Vagina (tissue), 2 donors: Measurements from ENCODE around the gene EXD3. TPM values are rescaled to one million over a fixed set of nuclear protein-coding genes. Genes with fewer than 3 reads are reported as not detected.

Source experiments
- DNase-seq, 2 donors: peaks; one replicate each; pipeline ENCODE4 v3.0.0-alpha.2; 2017; ENCODE audit errors: extremely low spot score in 2 of 2
- H3K27ac ChIP-seq: fragments of 200-600 bp; sonication (generic); one replicate; pipeline ENCODE4 v1.5.1; 2019
- H3K27me3 ChIP-seq: fragments of 200-600 bp; sonication (generic); one replicate; pipeline ENCODE4 v1.5.1; 2019
- H3K36me3 ChIP-seq, 2 donors: fragments of 200-600 bp; sonication (generic); one replicate each; pipeline ENCODE4 v1.5.1; 2017 to 2019
- H3K4me1 ChIP-seq: fragments of 200-600 bp; sonication (generic); one replicate; pipeline ENCODE4 v1.5.1; 2019
- H3K4me3 ChIP-seq, 2 donors: fragments of 200-600 bp; sonication (generic); 1 replicate in 1 of 2; 2 replicates in 1 of 2; pipeline ENCODE4 v1.5.1; 2016 to 2019
- H3K9me3 ChIP-seq: fragments of 200-600 bp; sonication (generic); one replicate; pipeline ENCODE4 v1.5.1; 2019
- POLR2A ChIP-seq, 2 donors: fragments of 450-650 bp; IDR thresholded peaks; one replicate each; pipeline ENCODE4 v1.6.1; 2017; ENCODE audit warnings: antibody characterized with exemption in 2 of 2, mild to moderate bottlenecking in 2 of 2, moderate library complexity in 2 of 2
- POLR2AphosphoS5 ChIP-seq, 2 donors: sonication (generic); formaldehyde crosslinking; IDR thresholded peaks; one replicate each; pipeline ENCODE4 v1.9.0; 2017; ENCODE audit warnings: antibody characterized with exemption in 2 of 2, mild to moderate bottlenecking in 2 of 2, low read depth in 1 of 2; ENCODE audit not compliant: insufficient read depth in 1 of 2
- intact Hi-C: fragments of 100-400 bp; cut with DNase I; formaldehyde crosslinking; loops from one replicate; pipeline ENCODE4 v1.15.1; 2023
- total RNA-seq: library from RNA; depleted of rRNA; stranded (reverse); fragments of >200 nt; gene quantifications from one replicate; pipeline ENCODE4 v1.2.3, GENCODE V29; 2016
- TF ChIP-seq, protein P1 (sequence below), 3 experiments: fragments of 450-650 bp in 2 of 3; fragments of 200-600 bp in 1 of 3; sonication (generic) in 1 of 3; IDR thresholded peaks; one replicate each; pipeline ENCODE4 v1.5.1; 2017 to 2019; ENCODE audit warnings: antibody characterized with exemption in 3 of 3, mild to moderate bottlenecking in 2 of 3, moderate library complexity in 2 of 3

Gene EXD3
- total RNA-seq, 1 donor from 2014 or later = 35.6 TPM

DNA sequence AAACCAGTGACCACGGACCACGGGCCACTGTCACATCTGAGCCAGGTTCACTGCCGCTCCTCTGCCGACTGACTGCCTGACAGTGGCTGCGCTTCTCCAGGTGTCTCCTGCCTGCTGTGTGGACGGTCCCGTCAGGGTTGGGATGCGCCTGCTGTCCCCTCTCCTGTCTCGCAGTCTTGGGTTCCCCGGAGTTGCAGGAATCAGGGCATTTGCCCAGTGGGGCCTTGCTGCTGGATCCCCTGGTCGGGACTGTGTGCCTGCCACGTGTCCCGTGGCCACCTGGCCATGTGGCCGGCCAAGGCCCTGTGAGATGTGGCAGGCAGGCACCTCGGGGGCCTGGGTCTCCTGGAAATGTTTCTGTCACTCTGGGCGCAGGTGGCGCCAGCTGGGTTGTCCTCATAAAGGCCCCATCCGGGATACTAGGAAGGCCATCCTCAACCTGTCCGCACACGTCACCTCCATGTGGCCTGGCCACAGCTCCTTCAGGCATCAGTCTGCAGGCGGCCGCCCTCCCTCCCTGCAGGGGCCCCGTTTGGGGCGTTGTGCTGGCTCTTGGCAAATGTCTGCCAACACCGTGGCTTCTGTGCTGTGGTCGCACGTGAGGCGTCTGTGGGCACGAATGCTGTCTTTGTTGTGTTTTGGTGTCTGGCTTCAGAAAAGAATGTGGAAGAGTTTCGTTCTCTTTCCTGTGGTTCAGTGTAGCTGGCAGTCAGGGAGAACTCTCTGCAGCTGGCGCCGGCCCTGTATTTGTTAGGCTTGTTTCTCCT, 151.8 kb downstream of the EXD3 start:
- H3K4me3 ChIP-seq = no peak overlapping the region
- no peaks in the 10 kb centered on the region for H3K9me3 ChIP-seq
- TF ChIP-seq, protein P1, sequence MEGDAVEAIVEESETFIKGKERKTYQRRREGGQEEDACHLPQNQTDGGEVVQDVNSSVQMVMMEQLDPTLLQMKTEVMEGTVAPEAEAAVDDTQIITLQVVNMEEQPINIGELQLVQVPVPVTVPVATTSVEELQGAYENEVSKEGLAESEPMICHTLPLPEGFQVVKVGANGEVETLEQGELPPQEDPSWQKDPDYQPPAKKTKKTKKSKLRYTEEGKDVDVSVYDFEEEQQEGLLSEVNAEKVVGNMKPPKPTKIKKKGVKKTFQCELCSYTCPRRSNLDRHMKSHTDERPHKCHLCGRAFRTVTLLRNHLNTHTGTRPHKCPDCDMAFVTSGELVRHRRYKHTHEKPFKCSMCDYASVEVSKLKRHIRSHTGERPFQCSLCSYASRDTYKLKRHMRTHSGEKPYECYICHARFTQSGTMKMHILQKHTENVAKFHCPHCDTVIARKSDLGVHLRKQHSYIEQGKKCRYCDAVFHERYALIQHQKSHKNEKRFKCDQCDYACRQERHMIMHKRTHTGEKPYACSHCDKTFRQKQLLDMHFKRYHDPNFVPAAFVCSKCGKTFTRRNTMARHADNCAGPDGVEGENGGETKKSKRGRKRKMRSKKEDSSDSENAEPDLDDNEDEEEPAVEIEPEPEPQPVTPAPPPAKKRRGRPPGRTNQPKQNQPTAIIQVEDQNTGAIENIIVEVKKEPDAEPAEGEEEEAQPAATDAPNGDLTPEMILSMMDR (IDR thresholded peaks at IDR 0.05) = no peak
- peak in 1 of 2 donors; percentile 71 for DNase-seq
- H3K27me3 ChIP-seq = no peaks in the 10 kb centered on the region
- H3K4me1 ChIP-seq = peaks cover 25% of the 10 kb centered on the region
- intact Hi-C loops = no loop called here
- H3K27ac ChIP-seq = no peak overlapping the region
- H3K36me3 ChIP-seq = peaks cover 0 to 25% of the 10 kb centered on the region in 2 donors

- H3K9me3 ChIP-seq = no peaks in the 10 kb centered on the region
- no peak overlapping the region for H3K27ac ChIP-seq
- no peak for DNase-seq
- no peaks in the 10 kb centered on the region for H3K27me3 ChIP-seq
- H3K4me3 ChIP-seq = no peak overlapping the region
- peaks cover 0 to 37% of the 10 kb centered on the region in 2 donors for H3K36me3 ChIP-seq
- intact Hi-C loops = no loop called here
- TF ChIP-seq POLR2A (IDR thresholded peaks at IDR 0.05) = no peak
- TF ChIP-seq, protein P1 (IDR thresholded peaks at IDR 0.05) = no peak
- peak; percentile 49 to 63 for TF ChIP-seq POLR2AphosphoS5 (IDR thresholded peaks at IDR 0.05; ENCODE audit: insufficient read depth in 1 of 2, low read depth in 1 of 2)
- peaks cover 18% of the 10 kb centered on the region for H3K4me1 ChIP-seq
Observed at GRCh38 chr9:137269231-137269772, 153.7 kb downstream of the EXD3 start.

GRCh38 chr9:137268538-137269201, 154.3 kb downstream of the EXD3 start:
- intact Hi-C loops = no loop called here
- H3K4me1 ChIP-seq = peaks cover 12% of the 10 kb centered on the region
- no peaks in the 10 kb centered on the region for H3K9me3 ChIP-seq
- H3K27me3 ChIP-seq = no peaks in the 10 kb centered on the region
- no peak for DNase-seq
- H3K36me3 ChIP-seq = peaks cover 0 to 44% of the 10 kb centered on the region in 2 donors
- no peak overlapping the region for H3K27ac ChIP-seq
- TF ChIP-seq POLR2AphosphoS5 (IDR thresholded peaks at IDR 0.05; ENCODE audit: insufficient read depth in 1 of 2, low read depth in 1 of 2) = no peak
- no peak overlapping the region for H3K4me3 ChIP-seq

DNA sequence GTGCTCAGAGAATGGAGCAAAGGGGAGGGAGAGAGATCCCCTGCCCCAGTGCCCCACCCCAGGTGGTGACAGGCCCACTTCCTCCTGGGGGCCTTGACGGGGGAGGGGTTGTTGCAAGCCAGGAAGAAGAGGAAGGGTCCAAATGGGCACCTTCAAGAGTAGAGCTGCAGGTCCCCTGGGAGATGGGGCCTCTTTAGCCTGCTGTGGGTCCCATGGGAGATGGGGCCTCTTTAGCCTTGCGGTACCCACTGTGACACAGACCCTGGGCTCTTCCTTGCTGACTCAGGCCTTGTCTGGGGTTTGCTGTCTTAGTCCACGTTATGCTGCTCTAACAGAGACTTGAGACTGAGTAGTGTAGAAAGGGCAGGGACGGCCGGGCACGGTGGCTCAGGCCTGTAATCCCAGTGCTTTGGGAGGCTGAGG, 155.0 kb downstream of the EXD3 start:
- no peak overlapping the region for H3K4me3 ChIP-seq
- peak in 1 of 2 donors; percentile 65 for DNase-seq
- no peaks in the 10 kb centered on the region for H3K9me3 ChIP-seq
- no peak overlapping the region for H3K27ac ChIP-seq
- peaks cover 0 to 51% of the 10 kb centered on the region in 2 donors for H3K36me3 ChIP-seq
- intact Hi-C loops = no loop called here
- peaks cover 12% of the 10 kb centered on the region for H3K4me1 ChIP-seq
- TF ChIP-seq, protein P1 (IDR thresholded peaks at IDR 0.05) = no peak
- no peak for TF ChIP-seq POLR2AphosphoS5 (IDR thresholded peaks at IDR 0.05; ENCODE audit: insufficient read depth in 1 of 2, low read depth in 1 of 2)
- TF ChIP-seq POLR2A (IDR thresholded peaks at IDR 0.05) = no peak
- no peaks in the 10 kb centered on the region for H3K27me3 ChIP-seq

- peaks cover 0 to 40% of the 10 kb centered on the region in 2 donors for H3K36me3 ChIP-seq
- TF ChIP-seq POLR2AphosphoS5 (IDR thresholded peaks at IDR 0.05; ENCODE audit: insufficient read depth in 1 of 2, low read depth in 1 of 2) (no peak), POLR2A (IDR thresholded peaks at IDR 0.05) (no peak)
- TF ChIP-seq, protein P1 (IDR thresholded peaks at IDR 0.05) = no peak
- H3K27me3 ChIP-seq = no peaks in the 10 kb centered on the region
- H3K4me1 ChIP-seq = peaks cover 12% of the 10 kb centered on the region
- intact Hi-C loops = no loop called here
- peak in 1 of 2 donors; percentile 60 for DNase-seq
- H3K27ac ChIP-seq = no peak overlapping the region
- H3K9me3 ChIP-seq = no peaks in the 10 kb centered on the region
- no peak overlapping the region for H3K4me3 ChIP-seq
Observed at GRCh38 chr9:137266585-137267453, 156.1 kb downstream of the EXD3 start.
